ENCODE results near the gene GP1BB.

GRCh38 chr22:19744350-19745006 lies 21.1 kb downstream of the GP1BB start:
- TF ChIP-seq CTCF (IDR thresholded peaks at IDR 0.05) (no peak), POLR2A (IDR thresholded peaks at IDR 0.05) (no peak)
